Stimulated activated CD4-positive, alpha-beta T cell treated with anti-CD3 and anti-CD28 coated beads, Interleukin-2, amount 100 ng/mL, for 24 hours (primary cell): ENCODE results near the gene GNPTAB.

ENCODE experiments used
- DNase-seq, 2 donors: peaks; one replicate each; pipeline ENCODE4 v3.0.0-alpha.2; 2020

GNPTAB gene

DNA sequence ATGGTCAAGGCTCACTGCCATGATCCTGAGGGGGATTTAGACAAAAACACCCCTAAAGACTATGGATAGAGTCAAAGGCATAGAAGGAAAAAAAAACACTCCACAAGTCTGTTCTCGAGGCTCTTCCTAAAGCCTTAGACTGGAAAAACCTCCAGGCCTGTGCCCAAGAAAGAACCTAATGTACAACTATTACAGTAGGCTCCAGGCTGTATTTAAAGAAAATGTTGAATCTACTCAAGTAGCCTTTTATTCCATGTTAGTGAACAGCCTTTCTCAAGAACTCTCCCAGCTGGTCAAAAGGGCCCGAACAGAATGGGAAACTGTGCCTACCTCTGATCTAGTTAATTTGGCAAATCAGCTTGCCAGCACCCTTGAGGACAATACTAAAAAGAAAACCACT is 28.3 kb downstream of the GNPTAB start:
- no peak for DNase-seq

DNA sequence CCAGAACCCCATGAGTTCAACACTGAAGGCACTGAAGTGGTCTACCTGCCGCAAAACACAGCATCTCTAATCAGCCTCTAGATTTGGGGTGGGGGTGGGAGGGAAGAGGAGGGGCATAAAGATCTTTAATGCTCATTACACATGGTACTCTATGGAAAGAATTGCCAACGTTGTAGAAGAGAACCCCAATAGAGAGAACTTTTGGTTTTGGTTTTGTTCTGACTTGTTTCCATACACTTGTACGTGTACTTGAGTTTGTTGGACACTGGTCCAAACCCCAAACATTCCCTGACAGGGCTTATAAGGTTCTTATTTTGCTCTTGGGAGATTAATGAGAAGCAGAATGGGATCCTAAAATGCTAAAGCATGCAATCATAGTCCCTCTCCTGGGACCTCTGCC is 31.0 kb downstream of the GNPTAB start:
- DNase-seq = no peak

DNA sequence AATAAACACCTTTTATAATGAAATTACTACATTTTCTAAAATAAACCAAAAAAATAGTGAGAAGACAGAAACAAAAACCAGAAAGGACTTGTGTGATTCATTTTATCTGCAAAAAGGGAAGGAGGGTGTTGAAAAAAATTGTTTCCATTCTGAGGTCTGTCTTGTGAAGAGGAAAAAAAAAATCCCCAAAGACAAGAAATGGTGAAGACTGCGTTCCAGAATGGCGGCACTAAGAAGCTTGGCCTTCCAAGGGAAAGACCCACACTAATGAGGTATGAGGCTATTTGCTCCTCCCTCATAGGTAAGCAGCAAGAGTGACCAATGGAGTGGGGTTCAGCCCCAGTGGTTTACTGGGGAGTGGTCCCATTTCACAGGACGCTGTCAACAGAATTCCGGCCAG is 35.0 kb downstream of the GNPTAB start:
- no peak for DNase-seq

DNA sequence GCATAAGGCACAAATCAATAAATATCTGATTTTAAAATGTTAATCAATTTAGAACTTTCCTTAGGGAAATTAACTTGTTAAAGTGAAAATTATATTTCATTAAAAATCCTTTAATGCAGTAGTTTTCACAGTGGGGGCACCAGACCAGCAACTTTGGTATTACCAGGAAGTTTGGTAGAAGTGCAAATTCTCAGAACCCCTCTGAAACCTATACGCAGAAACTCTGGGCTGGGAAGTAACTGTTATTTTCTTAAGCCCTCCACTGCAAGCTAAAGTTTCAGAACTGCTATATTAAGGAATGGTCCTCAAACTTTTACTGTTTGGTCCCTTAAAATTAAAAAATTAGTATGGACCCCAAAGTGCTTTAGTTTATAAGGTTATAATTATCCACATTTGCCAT is 35.7 kb downstream of the GNPTAB start:
- no peak for DNase-seq

DNA sequence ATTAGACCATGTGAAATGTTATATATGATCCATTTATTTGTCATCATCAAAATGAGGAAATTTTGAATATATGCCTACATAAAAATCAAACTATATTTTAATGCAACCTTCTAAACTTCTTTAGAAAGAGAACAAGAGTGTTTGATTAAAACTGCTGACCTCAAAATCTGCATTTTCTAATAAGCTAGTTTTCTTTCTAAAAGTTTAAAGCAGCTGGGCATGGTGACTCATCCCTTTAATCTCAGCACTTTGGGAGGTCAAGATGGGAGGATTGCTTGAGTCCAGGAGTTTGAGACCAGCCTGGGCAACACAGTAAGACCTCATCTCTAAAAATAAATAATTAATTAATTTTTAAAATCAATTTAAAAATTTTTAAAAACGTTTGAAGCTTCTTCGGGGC is 36.2 kb downstream of the GNPTAB start:
- DNase-seq = no peak

DNA sequence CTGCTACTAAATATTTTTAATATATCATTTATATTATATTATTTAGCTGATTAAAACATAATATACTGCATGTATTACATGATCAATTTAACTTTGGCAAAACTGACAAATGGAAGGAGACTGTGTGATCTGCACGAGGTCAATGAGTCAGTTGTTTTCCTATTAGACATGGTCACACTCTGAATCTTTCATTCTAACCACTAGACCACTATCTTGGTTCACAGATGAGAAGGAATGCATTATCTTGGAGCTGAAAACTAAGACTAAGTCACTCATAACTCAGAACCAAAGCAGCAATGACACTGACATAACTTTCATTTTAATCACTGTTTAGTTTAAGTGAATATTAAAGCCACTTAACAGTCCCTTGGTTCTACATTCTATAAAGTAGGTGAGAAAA is 37.4 kb downstream of the GNPTAB start:
- DNase-seq = no peak

DNA sequence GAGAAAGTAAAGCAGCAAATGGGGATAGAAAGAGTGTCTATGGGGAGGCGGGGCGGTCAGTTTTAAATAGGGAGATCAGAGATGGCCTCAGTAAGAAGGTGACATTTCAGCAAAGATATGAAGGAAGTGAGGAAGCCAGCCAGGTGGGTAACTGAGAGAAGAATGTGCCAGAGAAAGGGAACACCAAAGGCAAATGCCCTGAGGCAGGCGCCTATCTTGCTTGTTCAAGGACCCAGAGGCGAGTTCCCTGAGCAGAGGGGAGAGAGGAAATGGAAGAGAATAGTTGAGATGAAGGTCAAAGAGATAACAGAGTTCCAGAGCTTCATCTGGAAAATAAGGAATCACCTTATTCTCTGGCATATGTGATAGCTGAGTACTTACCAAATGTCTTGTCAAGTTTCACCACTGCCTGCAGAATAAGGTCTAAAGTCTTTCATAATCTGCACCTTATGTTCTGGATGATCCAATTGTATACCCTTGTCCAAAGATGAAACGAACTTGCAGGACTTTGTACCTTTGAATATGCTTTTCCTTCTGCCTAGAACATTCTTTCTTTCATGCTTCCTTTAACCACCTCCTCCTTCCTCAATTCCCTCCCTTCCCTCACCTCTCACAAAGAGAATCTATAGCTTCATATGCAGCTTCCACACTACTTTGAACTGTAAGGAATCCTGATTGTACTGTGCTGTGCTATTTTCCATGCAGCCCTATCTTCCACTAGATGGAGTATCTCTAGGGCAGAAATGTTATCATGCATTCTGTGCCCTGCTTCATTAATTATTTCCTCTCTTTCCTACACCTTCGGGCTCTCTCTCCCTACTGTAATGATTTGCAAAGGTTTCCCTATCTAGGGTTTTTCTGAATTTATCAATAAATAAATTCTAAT is 38.5 kb downstream of the GNPTAB start:
- DNase-seq = no peak

DNA sequence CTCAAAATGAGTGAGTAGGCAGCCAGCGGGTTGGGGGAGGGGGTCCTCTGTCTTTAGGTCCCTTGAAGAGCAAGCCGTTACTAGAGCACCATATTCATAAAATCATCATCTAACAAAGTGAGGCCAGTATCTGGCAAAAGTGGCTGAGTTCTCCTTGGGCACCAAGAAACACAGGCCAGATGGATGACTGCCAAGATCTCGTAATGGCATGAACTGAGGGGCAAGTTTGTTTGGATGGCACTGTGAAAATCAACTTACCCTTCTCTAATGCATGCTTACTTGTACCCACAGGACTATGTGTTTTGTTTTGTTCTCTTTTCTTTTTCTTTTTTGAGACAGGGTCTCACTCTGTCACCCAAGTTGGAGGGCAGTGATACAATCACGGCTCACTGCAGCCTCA is 41.6 kb downstream of the GNPTAB start:
- no peak for DNase-seq

DNA sequence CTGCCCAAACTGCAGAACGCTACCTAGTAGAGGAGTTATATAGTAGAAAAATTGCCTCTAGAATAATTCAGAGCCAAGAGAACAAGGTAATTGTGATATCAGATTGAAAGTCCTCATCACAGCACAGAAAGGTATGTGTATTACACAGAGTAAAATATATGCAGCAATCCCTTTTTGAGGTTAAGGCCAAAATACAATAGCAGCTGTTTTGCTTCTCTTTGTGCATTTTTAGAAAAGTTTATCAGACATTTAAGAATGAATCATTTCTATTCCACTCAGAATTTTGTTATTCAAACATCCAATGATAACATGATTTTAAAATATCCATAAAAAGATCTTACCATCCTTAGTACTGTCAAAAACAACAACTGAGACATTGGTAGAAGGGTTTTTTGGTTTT is 45.1 kb downstream of the GNPTAB start:
- DNase-seq = no peak

DNA sequence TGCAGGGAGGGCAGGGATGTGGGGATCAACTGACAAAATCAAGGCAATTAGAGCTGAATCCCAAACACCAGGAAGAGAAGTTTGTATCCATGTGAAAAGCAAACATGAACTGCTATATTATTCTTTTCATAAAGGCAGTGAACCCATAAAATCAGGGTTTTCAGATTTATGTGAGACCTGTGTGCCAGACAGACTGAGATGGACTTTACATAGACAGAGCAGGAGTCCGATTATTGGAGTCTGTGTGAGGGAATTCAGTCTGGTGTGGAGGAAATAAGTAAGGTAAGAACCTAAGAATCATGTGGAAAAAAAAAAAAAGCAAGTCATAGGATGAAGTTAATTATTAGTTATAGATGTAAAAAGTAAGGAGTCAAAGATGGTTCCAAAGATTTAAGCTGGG is 46.4 kb downstream of the GNPTAB start:
- DNase-seq = no peak

DNA sequence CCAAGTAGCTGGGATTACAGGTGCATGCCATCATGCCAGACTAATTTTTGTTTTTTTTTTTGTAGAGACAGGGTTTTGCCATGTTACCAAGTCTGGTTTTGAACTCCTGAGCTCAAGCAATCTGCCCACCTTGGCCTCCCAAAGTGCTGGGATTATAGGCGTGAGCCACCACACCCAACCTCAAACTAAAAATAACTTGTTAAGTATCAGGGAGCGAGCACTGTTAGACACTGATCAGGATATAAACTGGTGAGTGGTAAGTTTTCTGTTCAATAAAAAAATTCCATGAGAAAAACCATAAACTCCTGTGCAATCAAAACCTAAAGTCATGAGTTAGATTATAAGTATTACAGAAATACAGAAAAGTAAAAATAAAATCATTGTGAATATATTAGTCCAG is 46.9 kb downstream of the GNPTAB start:
- DNase-seq = no peak

DNA sequence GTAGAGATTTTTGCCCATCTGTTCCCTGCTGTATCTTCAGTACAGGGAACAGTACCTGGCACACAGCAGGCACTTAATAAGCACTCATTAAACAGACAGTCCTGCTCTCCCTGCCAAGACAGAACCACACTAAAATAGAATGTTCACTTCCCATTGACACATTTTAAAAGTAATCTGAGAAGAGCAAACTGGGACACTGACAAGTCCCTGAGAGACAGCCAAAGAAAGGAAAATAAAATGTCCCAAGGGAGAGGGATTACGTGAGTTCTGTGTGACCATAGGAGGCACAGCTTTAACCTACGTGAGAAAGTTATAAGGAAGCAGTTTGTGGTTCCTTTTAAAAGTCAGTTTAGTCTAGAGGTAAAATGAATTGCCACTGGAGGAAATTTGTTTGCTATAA is 47.6 kb downstream of the GNPTAB start:
- DNase-seq = no peak

DNA sequence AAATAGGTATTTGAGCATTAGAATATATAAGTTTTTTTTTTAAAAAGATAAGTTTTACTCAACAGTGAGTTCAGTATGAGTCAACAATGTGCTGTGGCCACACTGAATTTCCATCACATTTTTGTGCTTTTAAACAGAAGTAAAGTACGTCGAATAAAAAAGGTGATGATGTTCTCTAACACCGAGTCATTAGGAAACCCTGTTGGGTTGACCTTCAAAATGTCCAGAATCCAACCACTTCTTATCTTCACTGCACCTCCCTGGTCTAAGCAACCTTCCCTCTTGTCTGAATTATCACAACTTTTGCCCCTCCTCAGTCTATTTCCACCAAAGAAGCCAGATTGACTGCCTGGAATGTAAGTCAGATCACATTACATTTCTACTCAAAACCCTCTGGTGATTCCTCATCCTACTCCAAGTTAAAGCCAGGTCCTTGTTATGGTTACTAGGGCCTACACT is 48.5 kb downstream of the GNPTAB start:
- DNase-seq = no peak

DNA sequence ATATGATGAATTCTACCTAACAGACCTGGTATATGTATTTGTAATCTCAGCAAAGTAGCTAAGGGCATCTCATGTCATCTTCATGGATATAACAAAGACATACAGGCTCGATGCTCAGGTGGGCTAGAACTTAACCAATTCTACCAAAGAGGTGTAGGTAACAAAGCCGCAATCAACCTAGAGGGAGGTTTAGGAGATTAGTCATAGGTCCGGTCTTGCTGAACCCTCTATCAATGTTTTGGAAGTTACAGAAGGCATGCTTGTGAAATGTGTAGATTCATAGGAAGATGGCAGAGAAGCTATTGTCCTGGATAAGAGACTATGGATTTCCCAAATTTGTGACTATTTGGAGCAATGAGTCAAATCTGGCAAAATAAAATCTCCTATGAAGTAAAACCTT is 48.9 kb downstream of the GNPTAB start:
- DNase-seq = no peak

DNA sequence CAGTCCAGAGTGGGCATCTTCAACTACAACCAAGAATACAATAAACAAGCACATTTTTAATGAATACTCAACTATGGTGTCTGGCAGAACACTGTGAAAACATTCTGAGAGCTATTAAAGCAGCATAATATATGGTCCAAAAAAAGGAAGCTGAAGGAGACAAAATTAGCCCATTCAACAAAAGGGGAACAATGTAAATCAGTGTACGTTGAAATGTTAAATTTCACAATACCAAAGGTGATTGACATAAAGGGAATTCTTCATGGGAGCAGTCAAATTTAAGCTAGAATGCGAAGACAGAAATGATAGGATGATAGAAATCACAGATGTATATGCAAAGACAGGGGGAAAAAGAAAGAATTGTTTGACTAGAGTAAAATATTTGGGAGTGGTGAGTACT is 50.2 kb downstream of the GNPTAB start:
- no peak for DNase-seq

DNA sequence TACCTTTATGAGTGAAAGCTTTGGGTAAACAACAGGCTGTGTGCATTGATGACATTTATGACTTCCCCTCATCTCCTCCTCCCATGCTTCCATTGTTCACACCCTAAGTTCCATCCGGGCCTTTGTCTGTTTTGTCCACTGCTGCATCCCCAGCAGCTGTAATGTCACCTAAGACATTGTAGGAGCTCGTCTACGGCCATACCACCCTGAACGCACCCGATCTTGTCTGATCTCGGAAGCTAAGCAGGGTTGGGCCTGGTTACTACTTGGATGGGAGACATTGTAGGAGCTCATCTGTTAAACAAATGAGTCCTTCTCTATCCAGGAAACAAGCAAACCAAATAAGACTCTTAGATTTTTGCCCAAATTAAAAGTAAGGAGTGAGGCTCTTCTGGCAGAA is 51.1 kb downstream of the GNPTAB start:
- no peak for DNase-seq

DNA sequence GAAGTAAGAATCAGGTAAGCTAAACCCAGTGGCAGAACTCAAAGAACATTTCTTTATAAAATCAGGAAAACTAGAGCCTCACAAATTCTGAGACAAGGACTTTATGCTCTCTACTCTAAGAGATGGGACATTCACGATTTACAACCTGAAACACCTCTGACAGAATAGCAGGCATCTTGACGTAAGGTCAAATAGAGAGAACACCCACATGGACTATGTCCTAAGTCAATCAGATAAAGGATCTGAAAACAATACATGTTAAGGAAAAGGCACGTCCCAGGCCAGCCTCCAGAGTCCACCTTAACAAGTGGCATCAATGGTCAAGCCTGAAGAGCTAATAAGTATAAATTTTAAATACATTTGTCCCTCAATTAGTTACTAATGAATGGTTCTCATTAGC is 51.6 kb downstream of the GNPTAB start:
- no peak for DNase-seq

DNA sequence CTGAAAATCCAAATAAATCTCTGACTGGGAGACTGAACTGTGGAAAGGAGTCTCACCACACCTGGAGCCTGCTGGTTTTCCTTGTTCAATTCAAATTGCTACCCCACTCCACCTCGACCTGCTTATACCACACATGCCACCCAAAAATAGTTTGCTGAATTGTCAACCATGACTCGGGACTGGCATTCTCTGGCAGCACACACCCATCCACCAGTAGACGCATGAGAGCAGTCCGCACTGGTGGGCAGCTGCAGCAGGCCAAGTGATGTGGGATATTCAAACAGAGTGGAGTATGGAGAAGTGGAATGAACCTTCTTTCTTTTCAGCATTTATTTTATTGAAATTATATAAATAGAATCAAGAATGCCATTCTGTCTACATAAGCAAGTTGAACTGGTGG is 52.8 kb downstream of the GNPTAB start:
- DNase-seq = no peak

DNA sequence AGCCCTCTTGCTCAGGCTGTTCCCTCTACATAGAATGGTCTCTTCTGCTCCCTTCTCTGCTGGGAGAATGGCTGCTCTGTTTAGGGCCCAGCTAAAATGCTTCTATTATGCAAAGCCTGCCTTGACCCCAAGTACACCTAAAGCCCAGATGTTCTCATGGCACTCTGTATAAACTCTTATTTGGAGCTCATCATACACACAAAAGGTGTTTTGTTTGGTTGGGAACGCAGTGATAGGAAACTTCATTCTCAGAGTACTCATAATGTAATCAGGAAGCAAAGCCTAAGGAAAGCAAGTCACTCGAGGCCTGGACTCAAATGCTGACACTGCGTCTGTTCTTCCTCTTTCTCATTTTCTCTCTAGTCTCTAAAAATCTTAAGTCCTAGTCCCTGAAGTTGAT is 53.3 kb downstream of the GNPTAB start:
- no peak for DNase-seq

DNA sequence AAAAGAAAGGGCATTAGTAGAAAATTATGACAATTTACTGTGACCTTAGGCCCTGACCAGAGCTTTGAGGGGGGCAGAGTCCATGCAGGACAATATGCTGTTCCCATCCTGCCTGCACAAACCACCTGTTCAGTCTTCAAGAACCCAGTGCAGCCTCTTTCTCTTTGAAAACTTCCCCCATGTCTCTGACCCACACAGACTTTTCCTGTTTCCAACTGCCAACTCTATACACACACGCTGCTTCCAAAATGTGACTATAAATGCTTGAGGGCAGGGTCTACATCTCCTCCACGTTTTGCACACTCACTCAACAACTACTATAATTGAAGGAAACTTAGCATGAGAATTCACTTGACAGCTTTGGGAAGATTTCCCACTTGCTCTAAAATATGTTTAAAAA is 54.9 kb downstream of the GNPTAB start:
- DNase-seq = no peak

DNA sequence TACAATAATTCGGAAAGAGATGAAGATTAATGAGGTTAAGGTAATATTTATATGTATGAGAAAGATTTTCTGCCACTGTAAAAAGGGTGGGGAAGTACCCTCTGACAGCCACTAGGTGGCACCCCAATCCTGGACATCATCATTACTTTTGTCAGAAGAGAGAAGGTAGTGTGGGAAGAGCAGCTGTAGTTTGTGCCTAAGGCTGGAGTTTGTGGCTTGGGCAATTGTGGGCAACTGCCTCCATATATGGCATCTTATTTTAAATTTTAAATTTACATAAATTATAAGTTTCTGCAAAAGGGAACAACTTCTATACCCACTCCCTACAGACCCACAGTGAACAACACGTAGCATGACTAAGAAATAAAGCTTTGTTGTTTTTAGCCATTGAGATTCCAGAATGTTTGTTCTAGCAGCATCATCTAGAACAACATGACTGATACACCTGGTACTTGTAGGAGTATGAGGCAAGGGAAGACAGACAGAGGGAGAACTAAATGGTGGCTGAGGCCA is 57.1 kb downstream of the GNPTAB start:
- peak; percentile 65 to 74 for DNase-seq

DNA sequence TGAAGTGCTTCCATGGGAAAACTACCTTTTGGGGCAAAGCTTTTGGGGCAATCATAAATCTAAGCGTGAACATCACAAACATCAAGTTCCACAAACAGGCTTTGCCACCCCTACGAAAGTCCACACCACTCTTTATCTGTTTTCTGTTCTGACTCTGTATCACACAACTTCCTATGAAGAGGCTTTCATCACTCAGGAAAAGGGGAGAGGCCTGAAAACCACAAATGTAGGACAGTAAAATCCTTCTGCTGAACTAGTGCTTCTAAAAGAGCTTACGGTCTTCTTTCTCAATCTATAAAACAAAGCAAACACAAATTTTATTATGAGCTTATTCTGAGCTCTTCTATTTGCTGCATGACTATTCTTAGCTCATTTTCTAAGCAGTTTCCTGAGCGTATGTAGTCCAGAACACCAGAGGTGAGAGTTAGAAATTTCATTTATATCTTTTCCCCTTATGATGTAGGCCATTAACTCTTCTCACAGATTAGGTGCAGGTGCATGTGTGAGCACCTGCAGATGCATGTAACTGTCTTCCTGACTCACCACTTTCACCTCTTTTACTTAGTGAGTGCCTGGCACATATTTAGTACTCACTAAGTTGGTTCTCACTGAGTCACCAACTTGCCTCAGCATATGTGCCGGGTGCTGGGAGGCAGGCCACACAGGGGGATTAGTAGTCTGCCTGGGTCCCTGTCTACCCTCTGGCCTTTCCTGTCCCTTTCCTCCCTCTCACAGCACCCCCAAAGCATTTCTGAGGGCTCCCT is 58.6 kb downstream of the GNPTAB start:
- no peak for DNase-seq

DNA sequence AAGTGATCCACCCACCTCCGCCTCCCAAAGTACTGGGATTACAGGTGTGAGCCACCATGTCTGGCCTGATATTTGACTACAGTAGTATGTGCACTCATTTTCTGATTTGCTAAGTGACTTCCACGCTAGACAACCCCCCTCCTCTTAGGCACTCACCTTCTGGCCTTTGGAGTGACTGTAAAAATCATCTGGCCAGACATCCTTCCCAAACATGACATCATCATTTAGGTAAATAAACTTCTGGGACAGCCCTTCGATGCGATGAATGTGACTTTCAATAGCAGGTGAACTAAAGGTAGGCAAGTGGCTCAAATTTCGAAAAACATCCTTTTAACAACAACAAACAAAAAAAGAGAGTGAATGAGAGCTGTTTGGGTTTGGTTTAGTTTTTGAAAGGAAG is 60.9 kb downstream of the GNPTAB start:
- DNase-seq = no peak

DNA sequence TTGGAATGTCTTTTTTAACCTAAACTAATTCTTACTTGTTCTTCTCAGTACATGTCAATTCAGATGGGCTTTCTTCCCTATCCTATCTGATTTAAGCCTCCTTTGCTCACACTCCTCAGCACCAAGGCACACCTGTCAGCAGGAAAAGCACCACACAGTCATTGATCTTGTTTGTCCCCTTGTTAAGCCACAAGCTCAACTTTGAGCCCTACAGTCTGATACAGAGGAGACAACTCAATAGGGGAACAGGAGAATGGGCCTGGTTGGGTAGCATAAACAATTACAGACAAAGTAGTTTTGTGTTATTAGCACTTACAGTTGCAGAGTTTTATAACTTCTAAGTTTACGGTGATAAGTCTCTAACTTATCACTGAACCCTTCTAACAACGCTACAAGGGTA is 62.0 kb downstream of the GNPTAB start:
- DNase-seq = no peak
